ENCODE data around the gene TMEM150B. TPM values are rescaled to one million over a fixed set of nuclear protein-coding genes. Genes with fewer than 3 reads are reported as not detected.

TMEM150B gene
- total and polyA plus RNA-seq, 9 of the 15 experiments (the other 6 are each of a cell fraction or from before 2014, with no cell fraction given), result 0.47 to 1.3 (median 0.74) TPM; not detected in 2

DNA sequence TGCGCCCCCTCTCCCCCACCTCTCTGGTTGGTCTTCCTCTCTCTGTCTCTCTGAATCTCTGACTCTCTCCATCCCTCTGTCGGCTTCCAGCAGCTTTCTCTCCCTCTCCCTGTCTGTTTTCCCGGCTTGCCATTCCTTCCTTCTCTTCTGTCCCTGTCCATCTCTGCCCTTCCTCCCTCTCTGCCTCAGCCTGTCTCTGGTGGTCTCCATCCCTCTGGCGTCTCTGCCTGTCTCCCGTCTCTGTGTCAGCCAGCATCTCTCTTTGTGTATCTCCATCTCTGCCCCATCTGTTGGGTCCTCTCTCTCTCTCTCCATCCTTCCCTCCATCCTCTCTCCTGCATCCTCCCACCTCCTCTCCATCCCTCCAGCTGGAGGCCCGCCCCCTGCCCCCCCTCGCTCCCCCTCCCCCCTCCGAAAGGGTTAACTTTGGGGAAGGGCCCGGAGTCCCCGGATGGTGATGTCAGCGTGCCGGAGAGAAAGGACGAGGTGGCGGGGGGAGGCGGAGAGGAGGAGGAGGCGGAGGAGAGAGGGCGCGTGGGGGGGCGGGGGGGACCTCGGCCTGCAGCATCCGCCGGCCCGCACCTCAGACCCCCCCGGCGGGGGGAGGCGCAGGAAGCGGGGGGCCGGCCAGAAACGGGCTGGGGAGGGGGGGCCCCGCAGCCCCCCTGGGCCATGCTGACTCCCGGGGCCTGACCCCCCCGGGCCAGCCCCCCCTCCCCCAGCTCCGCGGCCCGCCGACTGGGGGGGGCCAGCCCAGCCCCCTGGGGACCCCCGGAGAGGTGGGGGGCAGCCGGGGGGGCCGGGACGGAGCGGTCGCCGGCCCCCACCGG lies 41.4 kb downstream of the TMEM150B start, which contains the start of gene BRSK1 (continued):
- TF ChIP-seq, protein P1, sequence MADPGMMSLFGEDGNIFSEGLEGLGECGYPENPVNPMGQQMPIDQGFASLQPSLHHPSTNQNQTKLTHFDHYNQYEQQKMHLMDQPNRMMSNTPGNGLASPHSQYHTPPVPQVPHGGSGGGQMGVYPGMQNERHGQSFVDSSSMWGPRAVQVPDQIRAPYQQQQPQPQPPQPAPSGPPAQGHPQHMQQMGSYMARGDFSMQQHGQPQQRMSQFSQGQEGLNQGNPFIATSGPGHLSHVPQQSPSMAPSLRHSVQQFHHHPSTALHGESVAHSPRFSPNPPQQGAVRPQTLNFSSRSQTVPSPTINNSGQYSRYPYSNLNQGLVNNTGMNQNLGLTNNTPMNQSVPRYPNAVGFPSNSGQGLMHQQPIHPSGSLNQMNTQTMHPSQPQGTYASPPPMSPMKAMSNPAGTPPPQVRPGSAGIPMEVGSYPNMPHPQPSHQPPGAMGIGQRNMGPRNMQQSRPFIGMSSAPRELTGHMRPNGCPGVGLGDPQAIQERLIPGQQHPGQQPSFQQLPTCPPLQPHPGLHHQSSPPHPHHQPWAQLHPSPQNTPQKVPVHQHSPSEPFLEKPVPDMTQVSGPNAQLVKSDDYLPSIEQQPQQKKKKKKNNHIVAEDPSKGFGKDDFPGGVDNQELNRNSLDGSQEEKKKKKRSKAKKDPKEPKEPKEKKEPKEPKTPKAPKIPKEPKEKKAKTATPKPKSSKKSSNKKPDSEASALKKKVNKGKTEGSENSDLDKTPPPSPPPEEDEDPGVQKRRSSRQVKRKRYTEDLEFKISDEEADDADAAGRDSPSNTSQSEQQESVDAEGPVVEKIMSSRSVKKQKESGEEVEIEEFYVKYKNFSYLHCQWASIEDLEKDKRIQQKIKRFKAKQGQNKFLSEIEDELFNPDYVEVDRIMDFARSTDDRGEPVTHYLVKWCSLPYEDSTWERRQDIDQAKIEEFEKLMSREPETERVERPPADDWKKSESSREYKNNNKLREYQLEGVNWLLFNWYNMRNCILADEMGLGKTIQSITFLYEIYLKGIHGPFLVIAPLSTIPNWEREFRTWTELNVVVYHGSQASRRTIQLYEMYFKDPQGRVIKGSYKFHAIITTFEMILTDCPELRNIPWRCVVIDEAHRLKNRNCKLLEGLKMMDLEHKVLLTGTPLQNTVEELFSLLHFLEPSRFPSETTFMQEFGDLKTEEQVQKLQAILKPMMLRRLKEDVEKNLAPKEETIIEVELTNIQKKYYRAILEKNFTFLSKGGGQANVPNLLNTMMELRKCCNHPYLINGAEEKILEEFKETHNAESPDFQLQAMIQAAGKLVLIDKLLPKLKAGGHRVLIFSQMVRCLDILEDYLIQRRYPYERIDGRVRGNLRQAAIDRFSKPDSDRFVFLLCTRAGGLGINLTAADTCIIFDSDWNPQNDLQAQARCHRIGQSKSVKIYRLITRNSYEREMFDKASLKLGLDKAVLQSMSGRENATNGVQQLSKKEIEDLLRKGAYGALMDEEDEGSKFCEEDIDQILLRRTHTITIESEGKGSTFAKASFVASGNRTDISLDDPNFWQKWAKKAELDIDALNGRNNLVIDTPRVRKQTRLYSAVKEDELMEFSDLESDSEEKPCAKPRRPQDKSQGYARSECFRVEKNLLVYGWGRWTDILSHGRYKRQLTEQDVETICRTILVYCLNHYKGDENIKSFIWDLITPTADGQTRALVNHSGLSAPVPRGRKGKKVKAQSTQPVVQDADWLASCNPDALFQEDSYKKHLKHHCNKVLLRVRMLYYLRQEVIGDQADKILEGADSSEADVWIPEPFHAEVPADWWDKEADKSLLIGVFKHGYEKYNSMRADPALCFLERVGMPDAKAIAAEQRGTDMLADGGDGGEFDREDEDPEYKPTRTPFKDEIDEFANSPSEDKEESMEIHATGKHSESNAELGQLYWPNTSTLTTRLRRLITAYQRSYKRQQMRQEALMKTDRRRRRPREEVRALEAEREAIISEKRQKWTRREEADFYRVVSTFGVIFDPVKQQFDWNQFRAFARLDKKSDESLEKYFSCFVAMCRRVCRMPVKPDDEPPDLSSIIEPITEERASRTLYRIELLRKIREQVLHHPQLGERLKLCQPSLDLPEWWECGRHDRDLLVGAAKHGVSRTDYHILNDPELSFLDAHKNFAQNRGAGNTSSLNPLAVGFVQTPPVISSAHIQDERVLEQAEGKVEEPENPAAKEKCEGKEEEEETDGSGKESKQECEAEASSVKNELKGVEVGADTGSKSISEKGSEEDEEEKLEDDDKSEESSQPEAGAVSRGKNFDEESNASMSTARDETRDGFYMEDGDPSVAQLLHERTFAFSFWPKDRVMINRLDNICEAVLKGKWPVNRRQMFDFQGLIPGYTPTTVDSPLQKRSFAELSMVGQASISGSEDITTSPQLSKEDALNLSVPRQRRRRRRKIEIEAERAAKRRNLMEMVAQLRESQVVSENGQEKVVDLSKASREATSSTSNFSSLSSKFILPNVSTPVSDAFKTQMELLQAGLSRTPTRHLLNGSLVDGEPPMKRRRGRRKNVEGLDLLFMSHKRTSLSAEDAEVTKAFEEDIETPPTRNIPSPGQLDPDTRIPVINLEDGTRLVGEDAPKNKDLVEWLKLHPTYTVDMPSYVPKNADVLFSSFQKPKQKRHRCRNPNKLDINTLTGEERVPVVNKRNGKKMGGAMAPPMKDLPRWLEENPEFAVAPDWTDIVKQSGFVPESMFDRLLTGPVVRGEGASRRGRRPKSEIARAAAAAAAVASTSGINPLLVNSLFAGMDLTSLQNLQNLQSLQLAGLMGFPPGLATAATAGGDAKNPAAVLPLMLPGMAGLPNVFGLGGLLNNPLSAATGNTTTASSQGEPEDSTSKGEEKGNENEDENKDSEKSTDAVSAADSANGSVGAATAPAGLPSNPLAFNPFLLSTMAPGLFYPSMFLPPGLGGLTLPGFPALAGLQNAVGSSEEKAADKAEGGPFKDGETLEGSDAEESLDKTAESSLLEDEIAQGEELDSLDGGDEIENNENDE (IDR thresholded peaks at IDR 0.05; ENCODE audit: low read depth, low read length), result no peak
- no peak for TF ChIP-seq ZNF12 (CRISPR knock-in tag; IDR thresholded peaks at IDR 0.05)
- peak; percentile 73 to 88 for TF ChIP-seq KDM1A (IDR thresholded peaks at IDR 0.05)
- TF ChIP-seq ZNF644 (tag; IDR thresholded peaks at IDR 0.05; ENCODE audit: low read depth), result no peak
- no peak for TF ChIP-seq ZNF778 (CRISPR knock-in tag; IDR thresholded peaks at IDR 0.05)
- TF ChIP-seq SNIP1 (IDR thresholded peaks at IDR 0.05; ENCODE audit: low read depth), result no peak
- no peak for TF ChIP-seq HDAC3 (IDR thresholded peaks at IDR 0.05; ENCODE audit: borderline replicate concordance, partially characterized antibody)
- TF ChIP-seq, protein P2, sequence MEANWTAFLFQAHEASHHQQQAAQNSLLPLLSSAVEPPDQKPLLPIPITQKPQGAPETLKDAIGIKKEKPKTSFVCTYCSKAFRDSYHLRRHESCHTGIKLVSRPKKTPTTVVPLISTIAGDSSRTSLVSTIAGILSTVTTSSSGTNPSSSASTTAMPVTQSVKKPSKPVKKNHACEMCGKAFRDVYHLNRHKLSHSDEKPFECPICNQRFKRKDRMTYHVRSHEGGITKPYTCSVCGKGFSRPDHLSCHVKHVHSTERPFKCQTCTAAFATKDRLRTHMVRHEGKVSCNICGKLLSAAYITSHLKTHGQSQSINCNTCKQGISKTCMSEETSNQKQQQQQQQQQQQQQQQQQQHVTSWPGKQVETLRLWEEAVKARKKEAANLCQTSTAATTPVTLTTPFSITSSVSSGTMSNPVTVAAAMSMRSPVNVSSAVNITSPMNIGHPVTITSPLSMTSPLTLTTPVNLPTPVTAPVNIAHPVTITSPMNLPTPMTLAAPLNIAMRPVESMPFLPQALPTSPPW (CRISPR knock-in tag; IDR thresholded peaks at IDR 0.05), result peak; percentile 99
- no peak for TF ChIP-seq ZNF282 (CRISPR knock-in tag; IDR thresholded peaks at IDR 0.05)
- no peak for TF ChIP-seq HNRNPL (IDR thresholded peaks at IDR 0.05; ENCODE audit: low read depth, low read length)
- TF ChIP-seq NELFE (IDR thresholded peaks at IDR 0.05; ENCODE audit: insufficient read depth, insufficient read length), result no peak
- TF ChIP-seq BCOR (IDR thresholded peaks at IDR 0.05), result no peak
- TF ChIP-seq TAL1 (IDR thresholded peaks at IDR 0.05), result no peak

Measured in K562 (cell line).